H1 (cell line): ENCODE results near the gene FAM131A. TPM values are rescaled to one million over a fixed set of nuclear protein-coding genes. Genes with fewer than 3 reads are reported as not detected.

ENCODE experiments used
- CTCF ChIA-PET: fragments of 300-600 bp; sonication (Branson Sonifier 250); formaldehyde crosslinking; loops from one replicate; lab custom pipeline; 2021; ENCODE audit not compliant: partially characterized antibody; lab: Charles Lee
- POLR2A ChIA-PET: fragments of 300-600 bp; sonication (Branson Sonifier 250); formaldehyde crosslinking; loops from one replicate; lab custom pipeline; 2021; ENCODE audit warnings: inconsistent platforms; ENCODE audit not compliant: partially characterized antibody; lab: Charles Lee
- DNase-seq, 2 experiments: peaks; one replicate each; pipeline versions ENCODE4 v3.0.0 to v3.0.0-alpha.2; 2010 to 2022; ENCODE audit warnings: low spot score in 2 of 2, low read depth in 1 of 2, mixed read lengths in 1 of 2
- FAIRE-seq: peaks from 2 replicates; lab custom pipeline; 2011; peaks lifted over from hg19 to GRCh38; lab: Jason Lieb, UNC
- H2AFZ ChIP-seq: 2 replicates; pipeline ENCODE4 v1.8.1; 2012; ENCODE audit warnings: low read length, inconsistent platforms
- H2AK5ac ChIP-seq: 2 replicates; pipeline ENCODE4 v1.6.1; 2013; ENCODE audit warnings: low read depth, low read length
- H2BK120ac ChIP-seq: replicated peaks from 2 replicates; pipeline ENCODE3; 2013; ENCODE audit warnings: low read depth, low read length, inconsistent platforms
- H2BK12ac ChIP-seq: 2 replicates; pipeline ENCODE4 v1.6.1; 2013; ENCODE audit warnings: low read depth, low read length
- H2BK15ac ChIP-seq: 2 replicates; pipeline ENCODE4 v1.6.1; 2013; ENCODE audit warnings: low read length
- H2BK20ac ChIP-seq: 2 replicates; pipeline ENCODE4 v1.6.1; 2013; ENCODE audit warnings: low read length
- H2BK5ac ChIP-seq: 2 replicates; pipeline ENCODE4 v1.6.1; 2013; ENCODE audit warnings: low read depth, low read length
- H3K14ac ChIP-seq: 2 replicates; pipeline ENCODE4 v1.6.1; 2013; ENCODE audit warnings: inconsistent platforms; ENCODE audit not compliant: insufficient read length
- H3K18ac ChIP-seq: 2 replicates; pipeline ENCODE4 v1.6.1; 2013; ENCODE audit warnings: low read length; ENCODE audit errors: extremely low read depth
- H3K23ac ChIP-seq: 2 replicates; pipeline ENCODE4 v1.6.1; 2013; ENCODE audit warnings: inconsistent platforms; ENCODE audit not compliant: insufficient read length
- H3K23me2 ChIP-seq: 2 replicates; pipeline ENCODE4 v1.6.1; 2013; ENCODE audit warnings: low read depth, low read length
- H3K27ac ChIP-seq: 2 replicates; pipeline ENCODE4 v1.6.1; 2011; ENCODE audit warnings: low read depth, low read length, inconsistent platforms
- H3K27me3 ChIP-seq, 4 experiments: replicated peaks in 1 of 4; 1 replicate in 1 of 4; 2 replicates in 3 of 4; pipeline versions ENCODE4 v1.6.1 to v1.8.1; 2011 to 2013; ENCODE audit warnings: low read length in 3 of 4, mild to moderate bottlenecking in 3 of 4, inconsistent platforms in 2 of 4, mixed read lengths in 2 of 4, moderate library complexity in 1 of 4; ENCODE audit not compliant: control insufficient read depth in 3 of 4, insufficient read depth in 3 of 4; ENCODE audit errors: extremely low read depth in 1 of 4
- H3K36me3 ChIP-seq, 4 experiments: 2 replicates each; pipeline versions ENCODE4 v1.6.1 to v1.8.1; 2011 to 2013; ENCODE audit warnings: mild to moderate bottlenecking in 4 of 4, low read length in 3 of 4, moderate library complexity in 2 of 4, control low read depth in 1 of 4, inconsistent platforms in 1 of 4; ENCODE audit not compliant: insufficient read depth in 4 of 4, control insufficient read depth in 2 of 4
- H3K4ac ChIP-seq: replicated peaks from 2 replicates; pipeline ENCODE3; 2013; ENCODE audit warnings: low read length, low read depth, mixed read lengths, inconsistent platforms; ENCODE audit not compliant: insufficient read length
- H3K4me1 ChIP-seq, 4 experiments: replicated peaks in 1 of 4; 1 replicate in 1 of 4; 2 replicates in 3 of 4; pipeline versions ENCODE4 v1.6.1 to v1.8.1; 2011 to 2013; ENCODE audit warnings: low read length in 3 of 4, inconsistent platforms in 2 of 4, mixed read lengths in 1 of 4; ENCODE audit not compliant: insufficient read depth in 4 of 4, control insufficient read depth in 3 of 4
- H3K4me2 ChIP-seq, 2 experiments: 2 replicates each; pipeline versions ENCODE4 v1.6.1 to v1.8.1; 2011 to 2013; ENCODE audit warnings: low read depth in 2 of 2, low read length in 2 of 2, control low read depth in 1 of 2, inconsistent platforms in 1 of 2, mild to moderate bottlenecking in 1 of 2; ENCODE audit not compliant: insufficient read depth in 1 of 2
- H3K4me3 ChIP-seq, 4 experiments: fragments of 200-600, 300-600 bp in 1 of 4; sonication (generic), shearing (Covaris generic), sonication (Bioruptor Twin) in 1 of 4; 2 replicates each; pipeline versions ENCODE4 v1.5.1 to v1.8.1; 2011 to 2016; ENCODE audit warnings: low read length in 4 of 4, low read depth in 3 of 4, control low read depth in 2 of 4, inconsistent platforms in 2 of 4, mild to moderate bottlenecking in 2 of 4, mixed read lengths in 1 of 4, moderate library complexity in 1 of 4; ENCODE audit not compliant: insufficient read depth in 2 of 4; ENCODE audit errors: extremely low read depth in 1 of 4
- H3K56ac ChIP-seq: replicated peaks from 2 replicates; pipeline ENCODE3; 2013; ENCODE audit warnings: low read depth, mild to moderate bottlenecking, mixed read lengths, low read length, inconsistent platforms; ENCODE audit not compliant: insufficient read length
- H3K79me1 ChIP-seq: 2 replicates; pipeline ENCODE4 v1.6.1; 2013; ENCODE audit warnings: low read depth, low read length, control low read depth
- H3K79me2 ChIP-seq, 2 experiments: 2 replicates each; pipeline versions ENCODE4 v1.6.1 to v1.8.1; 2012 to 2013; ENCODE audit warnings: low read length in 2 of 2, mild to moderate bottlenecking in 2 of 2, inconsistent platforms in 1 of 2; ENCODE audit not compliant: insufficient read depth in 2 of 2, control insufficient read depth in 1 of 2
- H3K9ac ChIP-seq, 4 experiments: replicated peaks in 1 of 4; 1 replicate in 1 of 4; 2 replicates in 3 of 4; pipeline versions ENCODE4 v1.6.1 to v1.8.1; 2011 to 2013; ENCODE audit warnings: low read depth in 3 of 4, low read length in 3 of 4, control low read depth in 2 of 4, mild to moderate bottlenecking in 2 of 4, moderate library complexity in 2 of 4, inconsistent platforms in 1 of 4; ENCODE audit errors: extremely low read depth in 1 of 4
- H3K9me3 ChIP-seq, 2 experiments: 2 replicates each; pipeline versions ENCODE4 v1.6.1 to v1.8.1; 2012 to 2013; ENCODE audit warnings: mild to moderate bottlenecking in 2 of 2, moderate library complexity in 2 of 2, control low read depth in 1 of 2, inconsistent platforms in 1 of 2, low read depth in 1 of 2, low read length in 1 of 2, mixed read lengths in 1 of 2; ENCODE audit not compliant: insufficient read depth in 2 of 2
- H4K20me1 ChIP-seq, 2 experiments: replicated peaks in 1 of 2; 2 replicates each; pipeline versions ENCODE3 to v1.8.1; 2011 to 2013; ENCODE audit warnings: inconsistent platforms in 2 of 2, low read length in 2 of 2, mild to moderate bottlenecking in 1 of 2; ENCODE audit not compliant: insufficient read depth in 2 of 2, control insufficient read depth in 1 of 2
- H4K5ac ChIP-seq: 2 replicates; pipeline ENCODE4 v1.6.1; 2013; ENCODE audit warnings: low read length, low read depth, mixed read lengths, inconsistent platforms; ENCODE audit not compliant: insufficient read length
- H4K8ac ChIP-seq: 2 replicates; pipeline ENCODE4 v1.8.0; 2013; ENCODE audit warnings: mild to moderate bottlenecking, moderate library complexity, low read length, inconsistent platforms; ENCODE audit not compliant: insufficient read depth; ENCODE audit errors: extremely low read depth
- H4K91ac ChIP-seq: replicated peaks from 2 replicates; pipeline ENCODE3; 2013; ENCODE audit warnings: low read length, mixed read lengths, inconsistent platforms; ENCODE audit not compliant: insufficient read length
- SP1 ChIP-seq: IDR thresholded peaks from 2 replicates; pipeline ENCODE4 v1.6.1; 2011; ENCODE audit warnings: low read depth, low read length
- SP2 ChIP-seq: IDR thresholded peaks from 2 replicates; pipeline ENCODE4 v1.6.1; 2012; ENCODE audit warnings: mild to moderate bottlenecking, low read length, inconsistent platforms
- SRF ChIP-seq: IDR thresholded peaks from 2 replicates; pipeline ENCODE4 v1.6.1; 2011; ENCODE audit warnings: mild to moderate bottlenecking, low read depth, low read length, moderate library complexity
- WGBS, 2 experiments: shearing (Covaris generic) in 1 of 2; methylation state at CpG; one replicate each; pipeline versions ENCODE4 v1.1.6 to v1.1.7; 2013 to 2015; ENCODE audit warnings: low lambda C conversion rate in 2 of 2, mixed read lengths in 2 of 2, inconsistent platforms in 1 of 2, low coverage in 1 of 2, missing lambda C conversion rate in 1 of 2; ENCODE audit not compliant: insufficient replicate concordance in 2 of 2, insufficient coverage in 1 of 2, insufficient read length in 1 of 2; ENCODE audit errors: extremely low coverage in 1 of 2, missing lambda C conversion rate in 1 of 2; 5-methylcytosine and 5-hydroxymethylcytosine counted together
- polyA plus RNA-seq, 7 experiments: library from polyadenylated mRNA; depleted of rRNA in 3 of 7; stranded (reverse) in 5 of 7; unstranded in 2 of 7; fragments of >200 nt in 5 of 7; fragments of 200-250 nt in 2 of 7; gene quantifications; 1 replicate in 5 of 7; 2 replicates in 1 of 7; 4 replicates in 1 of 7; pipeline versions ENCODE4 v1.2.1 to v1.2.3, GENCODE V29; 2011 to 2013; ENCODE audit warnings: missing spikeins in 2 of 7, mixed read lengths in 2 of 7
- total RNA-seq: library from RNA; stranded (reverse); fragmentation: NEBNext Ultra II Directional; extraction: Animal tissue kit (Norgen Biotek cat#: 25700); gene quantifications from 2 replicates; pipeline ENCODE4 v1.2.1, GENCODE V29; 2021
- TF ChIP-seq, protein P1 (sequence below): IDR thresholded peaks from 2 replicates; pipeline ENCODE4 v1.6.1; 2012; ENCODE audit warnings: inconsistent platforms

The FAM131A gene
- total and polyA plus RNA-seq, 2 of the 8 experiments (the other 6 are each of a cell fraction or from before 2014, with no cell fraction given), result 16.0 to 21.9 TPM

DNA sequence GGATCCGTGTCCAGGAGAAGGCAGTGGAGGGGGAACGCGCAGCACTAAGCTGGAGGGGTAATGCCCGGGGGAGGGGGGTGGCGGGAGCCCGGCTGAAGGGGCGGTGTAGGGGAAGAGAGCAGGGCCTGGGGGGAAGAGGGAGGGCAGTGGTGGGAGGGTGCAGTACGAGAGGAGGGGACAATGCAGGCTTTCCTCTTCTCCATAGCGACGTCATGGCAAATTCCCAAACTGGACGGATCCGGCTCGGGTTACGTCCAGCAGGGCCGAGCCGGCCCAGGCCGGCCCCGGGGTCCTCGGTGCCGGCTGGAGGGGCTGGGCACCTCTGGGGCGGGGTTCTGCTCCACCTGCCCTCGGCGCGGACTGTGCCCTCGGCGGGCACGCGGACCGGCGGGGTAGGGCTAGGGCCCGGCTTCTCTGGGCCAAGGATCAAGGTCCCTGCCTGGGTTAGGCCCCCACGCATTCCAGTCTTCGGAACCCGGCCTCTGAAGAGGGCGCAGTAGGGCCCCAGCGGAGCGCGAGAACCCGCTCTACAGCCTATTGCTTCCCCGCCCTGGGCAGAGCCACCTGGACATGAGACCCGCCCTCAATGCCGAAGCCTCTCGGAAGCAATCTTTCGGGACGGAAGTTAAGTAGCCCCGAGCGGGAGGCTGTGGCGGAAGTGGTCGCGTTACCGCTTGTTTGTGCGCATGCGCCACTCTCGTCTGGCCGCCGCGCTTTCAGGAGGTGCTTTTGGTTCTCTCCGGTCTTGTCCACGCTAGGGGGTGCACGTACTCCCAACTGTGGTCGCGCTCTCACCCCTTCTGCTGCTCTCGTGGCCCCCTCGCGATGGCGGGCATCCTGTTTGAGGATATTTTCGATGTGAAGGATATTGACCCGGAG lies 25.5 kb downstream of the FAM131A start:
- Histone ChIP-seq H2BK120ac (no peak overlapping the region), H4K20me1 (peaks cover 8 to 15% of the 10 kb centered on the region in 2 experiments), H2BK12ac (peak overlapping the region; percentile 60; the same call in 1 of the 2 replicates), H4K5ac (peak overlapping the region; percentile 85), H3K9ac (peak overlapping the region; percentile 59 to 92 (median 84)), H2BK5ac (peak overlapping the region; percentile 93), H3K4ac (peak overlapping the region; percentile 92), H3K56ac (peak overlapping the region; percentile 72), H3K4me2 (peak overlapping the region; percentile 94 to 98), H3K4me1 (peaks cover 3 to 18% (median 12%) of the 10 kb centered on the region in 4 experiments), H3K4me3 (peak overlapping the region; percentile 77 to 88 (median 80)), H3K36me3 (peaks cover 7 to 25% (median 23%) of the 10 kb centered on the region in 4 experiments; a peak in 7 of 8 replicates), H3K79me2 (peaks cover 0 to 15% of the 10 kb centered on the region in 2 experiments; a peak in 2 of 4 replicates), H3K23ac (no peak overlapping the region), H3K27me3 (peaks cover 0 to 8% (median 3%) of the 10 kb centered on the region in 4 experiments; a peak in 3 of 7 replicates), H2BK15ac (0 out of 2 replicates have a peak overlapping the region, but pooled peaks have one; percentile 46), H3K14ac (no peak overlapping the region), H3K9me3 (no peaks in the 10 kb centered on the region), H2AFZ (0 out of 2 replicates have a peak overlapping the region, but pooled peaks have one; percentile 15), H3K23me2 (peaks cover 22% of the 10 kb centered on the region), H4K91ac (peak overlapping the region; percentile 23), H2AK5ac (no peak overlapping the region; the same call in 1 of the 2 replicates), H2BK20ac (no peak overlapping the region), H3K79me1 (0 out of 2 replicates have a peak, but pooled peaks cover 3% of the 10 kb centered on the region), H3K27ac (peak overlapping the region; percentile 92), H4K8ac (peak overlapping the region; percentile 97; the same call in 1 of the 2 replicates), H3K18ac (peak overlapping the region; percentile 81)
- 2% methylated on average over 56 of the region's 68 CpGs; no CpG with 5 or more reads in 1 of the 2 experiments for WGBS, 2 experiments
- FAIRE-seq (peak; percentile 90), DNase-seq (peak; percentile 93 to 95)
- CTCF ChIA-PET, result interaction anchor here (1.1 to 7.1 kb wide), 9 partner anchors 9 to 184 kb away, joined by 3 to 47 read pairs (median 4); no protein-coding TSS in a partner anchor
- POLR2A ChIA-PET, result interaction anchor here (0.6 to 5.2 kb wide), 22 partner anchors 9 to 186 kb away, joined by 3 to 32 read pairs (median 4); partner anchors contain the start of gene FAM131A
- TF ChIP-seq SP2 (no peak), SRF (no peak), SP1 (0 out of 2 replicates have a peak, but pooled peaks have one; percentile 30)
- TF ChIP-seq, protein P1, sequence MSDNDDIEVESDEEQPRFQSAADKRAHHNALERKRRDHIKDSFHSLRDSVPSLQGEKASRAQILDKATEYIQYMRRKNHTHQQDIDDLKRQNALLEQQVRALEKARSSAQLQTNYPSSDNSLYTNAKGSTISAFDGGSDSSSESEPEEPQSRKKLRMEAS, result peak; percentile 73
